ENCODE data around the gene SPSB2.

The SPSB2 gene

GRCh38 chr12:6873094-6874014 lies at the start of gene SPSB2:
SPSB2 (minus strand) TSS chr12:6873303; CDS start chr12:6872901, 402 bp downstream.
- Histone ChIP-seq H4K20me1 (ENCODE audit: insufficient read depth, low read length) (peaks cover 2% of the 10 kb centered on the region; the same call in 1 of the 2 replicates), H3K9ac (ENCODE audit: low read length) (peak within 1 kb of the TSS; percentile 88), H3K79me2 (ENCODE audit: insufficient read depth, low read length) (peaks cover 3% of the 10 kb centered on the region), H3K4me2 (ENCODE audit: low read length) (peak within 1 kb of the TSS; percentile 93), H3F3A (ENCODE audit: insufficient read depth, low read length) (peaks cover 10% of the 10 kb centered on the region; the same call in 1 of the 2 replicates), H2AFZ (ENCODE audit: low read length) (no peak within 1 kb of the TSS), H3K27ac (ENCODE audit: low read depth, low read length, poor library complexity, severe bottlenecking) (peak within 1 kb of the TSS; percentile 78), H3K9me3 (ENCODE audit: low read length) (no peaks in the 10 kb centered on the region), H3K27me3 (ENCODE audit: insufficient read depth, low read length) (no peaks in the 10 kb centered on the region), H3K9me2 (ENCODE audit: low read depth, low read length) (no peaks in the 10 kb centered on the region), H3K4me3 (ENCODE audit: low read depth, low read length, poor library complexity, severe bottlenecking) (peak within 1 kb of the TSS; percentile 83), H3K36me3 (ENCODE audit: insufficient read depth, low read length) (peaks cover 68% of the 10 kb centered on the region), H3K4me1 (ENCODE audit: insufficient read depth, low read length, severe bottlenecking) (peaks cover 51% of the 10 kb centered on the region)
- no peak for TF ChIP-seq CTCF (IDR thresholded peaks at IDR 0.05; ENCODE audit: low read length)
- TF ChIP-seq EZH2 (IDR thresholded peaks at IDR 0.05; ENCODE audit: borderline replicate concordance, low read length) = no peak

GRCh38 chr12:6921996-6922946 lies 49.2 kb upstream of the SPSB2 start:
- Histone ChIP-seq H3K9me2 (ENCODE audit: low read depth, low read length) (no peaks in the 10 kb centered on the region), H2AFZ (ENCODE audit: low read length) (no peak overlapping the region), H3K9ac (ENCODE audit: low read length) (no peak overlapping the region), H3K4me3 (ENCODE audit: low read depth, low read length, poor library complexity, severe bottlenecking) (no peak overlapping the region), H3K9me3 (ENCODE audit: low read length) (no peaks in the 10 kb centered on the region), H3K27me3 (ENCODE audit: insufficient read depth, low read length) (peaks cover 14% of the 10 kb centered on the region; the same call in 1 of the 2 replicates), H3K4me1 (ENCODE audit: insufficient read depth, low read length, severe bottlenecking) (peaks cover 11% of the 10 kb centered on the region), H3K36me3 (ENCODE audit: insufficient read depth, low read length) (no peaks in the 10 kb centered on the region), H3K79me2 (ENCODE audit: insufficient read depth, low read length) (no peaks in the 10 kb centered on the region), H3K27ac (ENCODE audit: low read depth, low read length, poor library complexity, severe bottlenecking) (no peak overlapping the region), H4K20me1 (ENCODE audit: insufficient read depth, low read length) (no peaks in the 10 kb centered on the region), H3K4me2 (ENCODE audit: low read length) (0 out of 2 replicates have a peak overlapping the region, but pooled peaks have one; percentile 20), H3F3A (ENCODE audit: insufficient read depth, low read length) (no peaks in the 10 kb centered on the region)
- no peak; the same call in 1 of the 2 replicates for TF ChIP-seq CTCF (IDR thresholded peaks at IDR 0.05; ENCODE audit: low read length)

DNA sequence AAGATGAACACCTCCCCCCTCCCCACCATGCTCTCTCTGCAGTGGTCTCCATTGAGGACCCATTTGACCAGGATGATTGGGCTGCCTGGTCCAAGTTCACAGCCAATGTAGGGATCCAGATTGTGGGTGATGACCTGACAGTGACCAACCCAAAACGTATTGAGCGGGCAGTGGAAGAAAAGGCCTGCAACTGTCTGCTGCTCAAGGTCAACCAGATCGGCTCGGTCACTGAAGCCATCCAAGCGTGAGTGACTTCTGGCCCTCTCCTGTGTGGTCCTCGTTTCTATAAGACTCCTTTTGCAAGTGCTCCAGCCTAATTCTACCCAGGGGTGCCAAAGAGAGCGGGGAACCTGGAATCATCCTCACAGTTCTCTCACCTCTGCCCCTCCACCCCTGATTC lies 48.4 kb upstream of the SPSB2 start:
- TF ChIP-seq EZH2 (IDR thresholded peaks at IDR 0.05; ENCODE audit: borderline replicate concordance, low read length) = no peak
- no peak for TF ChIP-seq CTCF (IDR thresholded peaks at IDR 0.05; ENCODE audit: low read length)
- no peak overlapping the region for H3K4me3 ChIP-seq (ENCODE audit: low read depth, low read length, poor library complexity, severe bottlenecking)
- no peaks in the 10 kb centered on the region for H4K20me1 ChIP-seq (ENCODE audit: insufficient read depth, low read length)
- no peaks in the 10 kb centered on the region for H3K9me2 ChIP-seq (ENCODE audit: low read depth, low read length)
- no peak overlapping the region for H3K27ac ChIP-seq (ENCODE audit: low read depth, low read length, poor library complexity, severe bottlenecking)
- no peak overlapping the region for H2AFZ ChIP-seq (ENCODE audit: low read length)
- H3K36me3 ChIP-seq (ENCODE audit: insufficient read depth, low read length) = no peaks in the 10 kb centered on the region
- H3K4me2 ChIP-seq (ENCODE audit: low read length) = no peak overlapping the region
- H3K27me3 ChIP-seq (ENCODE audit: insufficient read depth, low read length) = peaks cover 8% of the 10 kb centered on the region; the same call in 1 of the 2 replicates
- H3F3A ChIP-seq (ENCODE audit: insufficient read depth, low read length) = no peaks in the 10 kb centered on the region
- no peaks in the 10 kb centered on the region for H3K79me2 ChIP-seq (ENCODE audit: insufficient read depth, low read length)
- H3K9me3 ChIP-seq (ENCODE audit: low read length) = no peaks in the 10 kb centered on the region
- H3K9ac ChIP-seq (ENCODE audit: low read length) = no peak overlapping the region
- H3K4me1 ChIP-seq (ENCODE audit: insufficient read depth, low read length, severe bottlenecking) = peaks cover 11% of the 10 kb centered on the region
